Endodermal cell (in vitro differentiated cells): ENCODE measurements around the gene UNC93B1. TPM values are rescaled to one million over a fixed set of nuclear protein-coding genes. Genes with fewer than 3 reads are reported as not detected.
"Not testable (repeated sequence)": the region's sequence is repeated elsewhere in the genome, so short reads cannot be mapped to it uniquely, and the experiment has no call there.

Source experiments
- DNase-seq: peaks from one replicate; pipeline ENCODE4 v3.0.0-alpha.2; 2017
- H3K27ac ChIP-seq: 2 replicates; pipeline ENCODE4 v1.5.1; 2013; ENCODE audit warnings: mild to moderate bottlenecking, low read depth, low read length, moderate library complexity
- H3K27me3 ChIP-seq: 2 replicates; pipeline ENCODE4 v1.6.1; 2013; ENCODE audit warnings: mild to moderate bottlenecking, low read length, moderate library complexity; ENCODE audit not compliant: insufficient read depth, control insufficient read depth, poor library complexity, severe bottlenecking
- H3K36me3 ChIP-seq: 2 replicates; pipeline ENCODE4 v1.7.0; 2013; ENCODE audit warnings: mild to moderate bottlenecking, low read length, moderate library complexity; ENCODE audit not compliant: control insufficient read depth, insufficient read depth
- H3K4me1 ChIP-seq: one replicate; pipeline ENCODE4 v1.7.0; 2013; ENCODE audit warnings: low read length; ENCODE audit not compliant: control insufficient read depth, insufficient read depth
- H3K4me3 ChIP-seq: 2 replicates; pipeline ENCODE4 v1.5.1; 2013; ENCODE audit warnings: mild to moderate bottlenecking, low read length, moderate library complexity
- H3K9ac ChIP-seq: 2 replicates; pipeline ENCODE4 v1.6.1; 2013; ENCODE audit warnings: mild to moderate bottlenecking, low read length, moderate library complexity; ENCODE audit not compliant: poor library complexity, severe bottlenecking; ENCODE audit errors: extremely low read depth
- H3K9me3 ChIP-seq: 2 replicates; pipeline ENCODE4 v1.6.1; 2013; ENCODE audit warnings: mild to moderate bottlenecking, low read length, moderate library complexity; ENCODE audit not compliant: control insufficient read depth
- H3K27ac Mint-ChIP-seq: 2 replicates; pipeline ENCODE4 v1.8.0; 2020; ENCODE audit warnings: mixed read lengths
- H3K27me3 Mint-ChIP-seq: 2 replicates; pipeline ENCODE4 v1.8.0; 2021; ENCODE audit warnings: mild to moderate bottlenecking, mixed read lengths; ENCODE audit not compliant: insufficient read depth
- H3K36me3 Mint-ChIP-seq: 2 replicates; pipeline ENCODE4 v1.8.0; 2020; ENCODE audit warnings: low read depth, mixed read lengths
- H3K4me1 Mint-ChIP-seq: 2 replicates; pipeline ENCODE4 v1.8.0; 2020; ENCODE audit warnings: mixed read lengths
- H3K4me3 Mint-ChIP-seq: 2 replicates; pipeline ENCODE4 v1.8.0; 2020; ENCODE audit warnings: mild to moderate bottlenecking, moderate library complexity, mixed read lengths
- H3K9me3 Mint-ChIP-seq: 2 replicates; pipeline ENCODE4 v1.8.0; 2020; ENCODE audit warnings: mild to moderate bottlenecking, mixed read lengths
- CTCF ChIP-seq: fragments of 200-600 bp; sonication (generic); conservative IDR thresholded peaks from 2 replicates; pipeline ENCODE4 v1.5.0; 2021; ENCODE audit warnings: antibody characterized with exemption, mild to moderate bottlenecking
- WGBS, 2 experiments: methylation state at CpG; one replicate each; pipeline versions ENCODE4 v1.1.5 to v1.1.7; 2013; ENCODE audit warnings: missing lambda C conversion rate in 2 of 2, mixed read lengths in 1 of 2; ENCODE audit not compliant: insufficient coverage in 1 of 2, insufficient read length in 1 of 2; 5-methylcytosine and 5-hydroxymethylcytosine counted together
- total RNA-seq, 2 donors: library from RNA; stranded (reverse); fragmentation: NEBNext Ultra II Directional in 1 of 2; extraction: Animal tissue kit (Norgen Biotek cat#: 25700) in 1 of 2; gene quantifications; 2 replicates in 1 of 2; 3 replicates in 1 of 2; pipeline ENCODE4 v1.2.1, GENCODE V29; 2021

Gene UNC93B1
- total RNA-seq, 2 donors from 2014 or later: 27.1 to 32.0 TPM

- H3K36me3 ChIP-seq, H3K27me3 ChIP-seq, H3K36me3 Mint-ChIP-seq, H3K4me1 Mint-ChIP-seq, H3K9me3 Mint-ChIP-seq, H3K9me3 ChIP-seq, H3K4me3 ChIP-seq, H3K4me1 ChIP-seq, H3K9ac ChIP-seq, H3K27ac Mint-ChIP-seq, H3K4me3 Mint-ChIP-seq, H3K27ac ChIP-seq: not testable (repeated sequence)
- H3K27me3 Mint-ChIP-seq: peaks cover 18% of the 10 kb centered on the region
- TF ChIP-seq CTCF: peak; percentile 80
- 41 to 67% methylated on average over 2 to 12 of the region's 12 CpGs for WGBS, 2 experiments
- DNase-seq: peak; percentile 87
Observed at GRCh38 chr11:67993821-67994220, 10.1 kb downstream of the UNC93B1 start.

GRCh38 chr11:67991347-67992121 lies 12.4 kb downstream of the UNC93B1 start:
- H3K9ac ChIP-seq, H3K4me1 Mint-ChIP-seq, H3K27ac Mint-ChIP-seq, H3K4me3 ChIP-seq, H3K36me3 ChIP-seq, H3K27ac ChIP-seq, H3K36me3 Mint-ChIP-seq, H3K4me1 ChIP-seq, H3K9me3 Mint-ChIP-seq, H3K27me3 ChIP-seq, H3K9me3 ChIP-seq: not testable (repeated sequence)
- peak; percentile 50 for TF ChIP-seq CTCF
- 12 to 47% methylated on average over 3 to 64 of the region's 70 CpGs for WGBS, 2 experiments
- peak overlapping the region; percentile 53 for H3K4me3 Mint-ChIP-seq
- H3K27me3 Mint-ChIP-seq: peaks cover 19% of the 10 kb centered on the region
- DNase-seq: peak; percentile 55

- Mint-ChIP-seq H3K27me3 (peaks cover 19% of the 10 kb centered on the region), H3K4me3 (peak overlapping the region; percentile 53)
- not testable (repeated sequence) for H3K4me1 ChIP-seq, H3K9me3 ChIP-seq, H3K36me3 Mint-ChIP-seq, H3K4me1 Mint-ChIP-seq, H3K4me3 ChIP-seq, H3K36me3 ChIP-seq, H3K27ac ChIP-seq, H3K27me3 ChIP-seq, H3K9ac ChIP-seq, H3K27ac Mint-ChIP-seq, H3K9me3 Mint-ChIP-seq
- DNase-seq: peak; percentile 88
- WGBS, 2 experiments: 19 to 57% methylated on average over 6 to 45 of the region's 58 CpGs
Observed at GRCh38 chr11:67990546-67991346, 13.2 kb downstream of the UNC93B1 start.

DNA sequence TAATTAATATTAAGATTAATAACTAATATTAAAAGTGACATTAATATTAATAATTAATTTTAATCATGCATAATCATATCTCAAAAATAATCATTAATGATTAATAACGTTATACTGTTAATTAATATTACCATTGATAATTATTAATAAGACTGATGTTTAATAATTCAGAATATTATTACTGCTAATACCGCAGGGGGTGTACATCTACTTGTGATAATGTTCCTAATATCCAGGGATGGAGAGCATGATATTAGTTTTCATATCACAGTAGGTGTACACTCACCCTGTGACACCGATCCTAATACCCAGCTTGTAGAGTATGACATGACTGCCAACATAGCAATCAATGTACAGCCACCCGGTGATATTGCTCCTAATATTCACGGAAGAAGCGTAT lies 18.6 kb downstream of the UNC93B1 start:
- not testable (repeated sequence) for H3K9me3 Mint-ChIP-seq, H3K27ac Mint-ChIP-seq, H3K36me3 Mint-ChIP-seq, H3K36me3 ChIP-seq, H3K4me3 ChIP-seq, H3K27ac ChIP-seq, H3K4me3 Mint-ChIP-seq, H3K4me1 ChIP-seq, H3K27me3 ChIP-seq, H3K4me1 Mint-ChIP-seq, H3K9me3 ChIP-seq, H3K9ac ChIP-seq, DNase-seq
- WGBS, 2 experiments: 91% methylated on average over 5 of the region's 6 CpGs; no CpG with 5 or more reads in 1 of the 2 experiments
- H3K27me3 Mint-ChIP-seq: peaks cover 11% of the 10 kb centered on the region
